ENCODE data around the gene MEDAG. TPM values are rescaled to one million over a fixed set of nuclear protein-coding genes. Genes with fewer than 3 reads are reported as not detected.
"Not testable (repeated sequence)": the region's sequence is repeated elsewhere in the genome, so short reads cannot be mapped to it uniquely, and the experiment has no call there.

Gene MEDAG
- total RNA-seq, 1 donor from 2014 or later = 4.2 TPM

- DNase-seq = no peak
- intact Hi-C loops (cut with micrococcal nuclease) = no loop called here
- peak; percentile 86 for ATAC-seq
Observed at GRCh38 chr13:30898678-30899241, 7.3 kb upstream of the MEDAG start.

- intact Hi-C loops (cut with micrococcal nuclease) = no loop called here
- DNase-seq (no peak), ATAC-seq (no peak)
Observed at GRCh38 chr13:30900436-30900835, 5.6 kb upstream of the MEDAG start.

GRCh38 chr13:30900952-30901749, 4.9 kb upstream of the MEDAG start:
- no peak for DNase-seq
- no peak for ATAC-seq
- intact Hi-C loops (cut with micrococcal nuclease) = no loop called here

GRCh38 chr13:30904043-30904442, 2.0 kb upstream of the MEDAG start:
- DNase-seq = no peak
- ATAC-seq = no peak
- intact Hi-C loops (cut with micrococcal nuclease) = no loop called here

GRCh38 chr13:30906411-30907051, 460 bp downstream of the MEDAG start:
- ATAC-seq (peak; percentile 26), DNase-seq (peak; percentile 49)
- intact Hi-C loops (cut with micrococcal nuclease) = no loop called here

- intact Hi-C loops (cut with micrococcal nuclease) = no loop called here
- ATAC-seq = peak; percentile 50
- DNase-seq = no peak
Observed at GRCh38 chr13:30907121-30907861, 1.2 kb downstream of the MEDAG start.

- DNase-seq (peak; percentile 62), ATAC-seq (peak; percentile 84)
- intact Hi-C loops (cut with micrococcal nuclease) = no loop called here
Observed at GRCh38 chr13:30908416-30908980, 2.4 kb downstream of the MEDAG start.

- intact Hi-C loops (cut with micrococcal nuclease) = no loop called here
- DNase-seq (no peak), ATAC-seq (no peak)
Observed at GRCh38 chr13:30910676-30911075, 4.6 kb downstream of the MEDAG start.

- DNase-seq = no peak
- intact Hi-C loops (cut with micrococcal nuclease) = no loop called here
- ATAC-seq = no peak
Observed at GRCh38 chr13:30915691-30916541, 9.8 kb downstream of the MEDAG start.

- intact Hi-C loops (cut with micrococcal nuclease) = no loop called here
- DNase-seq (no peak), ATAC-seq (no peak)
Observed at GRCh38 chr13:30916991-30917390, 10.9 kb downstream of the MEDAG start.

- DNase-seq (no peak), ATAC-seq (peak; percentile 73)
- intact Hi-C loops (cut with micrococcal nuclease) = no loop called here
Observed at GRCh38 chr13:30918662-30919405, 12.8 kb downstream of the MEDAG start.

- ATAC-seq = no peak
- no peak for DNase-seq
- intact Hi-C loops (cut with micrococcal nuclease) = no loop called here
Observed at GRCh38 chr13:30920162-30920909, 14.3 kb downstream of the MEDAG start.

- DNase-seq = no peak
- no peak for ATAC-seq
- intact Hi-C loops (cut with micrococcal nuclease) = no loop called here
Observed at GRCh38 chr13:30923418-30923817, 17.3 kb downstream of the MEDAG start.

GRCh38 chr13:30924721-30925120, 18.6 kb downstream of the MEDAG start:
- DNase-seq (no peak), ATAC-seq (no peak)
- intact Hi-C loops (cut with micrococcal nuclease) = no loop called here

- no peak for ATAC-seq
- DNase-seq = no peak
- intact Hi-C loops (cut with micrococcal nuclease) = no loop called here
Observed at GRCh38 chr13:30925429-30925828, 19.4 kb downstream of the MEDAG start.

GRCh38 chr13:30926781-30927180, 20.7 kb downstream of the MEDAG start:
- intact Hi-C loops (cut with micrococcal nuclease) = no loop called here
- ATAC-seq = no peak
- no peak for DNase-seq

- ATAC-seq; intact Hi-C loops (cut with micrococcal nuclease); DNase-seq: not testable (repeated sequence)
Observed at GRCh38 chr13:30927188-30927587, 21.1 kb downstream of the MEDAG start.

Measured in left ventricle myocardium superior (tissue), 1 donor.